Frontal cortex (tissue), 4 donors: ENCODE measurements around the gene SLC22A7. TPM values are rescaled to one million over a fixed set of nuclear protein-coding genes. Genes with fewer than 3 reads are reported as not detected.
"Not testable (repeated sequence)": the region's sequence is repeated elsewhere in the genome, so short reads cannot be mapped to it uniquely, and the experiment has no call there.

Experiments
- DNase-seq, 2 donors: peaks; one replicate each; pipeline ENCODE4 v3.0.0; 2012; ENCODE audit warnings: low spot score in 2 of 2
- FAIRE-seq: peaks from 2 replicates; lab custom pipeline; 2012; peaks lifted over from hg19 to GRCh38; lab: Jason Lieb, UNC
- total RNA-seq: library from RNA; depleted of rRNA; stranded (reverse); fragments of >200 nt; gene quantifications from one replicate; pipeline ENCODE4 v1.2.3, GENCODE V29; 2014
- donor health status: control.
- donor health status: control.
- donor health status: control.

The SLC22A7 gene
- total RNA-seq, 1 donor from 2014 or later = 0.41 TPM

- no peak for FAIRE-seq
These were observed 1.1 kb upstream of the SLC22A7 start for GRCh38 chr6:43296780-43297497.

DNA sequence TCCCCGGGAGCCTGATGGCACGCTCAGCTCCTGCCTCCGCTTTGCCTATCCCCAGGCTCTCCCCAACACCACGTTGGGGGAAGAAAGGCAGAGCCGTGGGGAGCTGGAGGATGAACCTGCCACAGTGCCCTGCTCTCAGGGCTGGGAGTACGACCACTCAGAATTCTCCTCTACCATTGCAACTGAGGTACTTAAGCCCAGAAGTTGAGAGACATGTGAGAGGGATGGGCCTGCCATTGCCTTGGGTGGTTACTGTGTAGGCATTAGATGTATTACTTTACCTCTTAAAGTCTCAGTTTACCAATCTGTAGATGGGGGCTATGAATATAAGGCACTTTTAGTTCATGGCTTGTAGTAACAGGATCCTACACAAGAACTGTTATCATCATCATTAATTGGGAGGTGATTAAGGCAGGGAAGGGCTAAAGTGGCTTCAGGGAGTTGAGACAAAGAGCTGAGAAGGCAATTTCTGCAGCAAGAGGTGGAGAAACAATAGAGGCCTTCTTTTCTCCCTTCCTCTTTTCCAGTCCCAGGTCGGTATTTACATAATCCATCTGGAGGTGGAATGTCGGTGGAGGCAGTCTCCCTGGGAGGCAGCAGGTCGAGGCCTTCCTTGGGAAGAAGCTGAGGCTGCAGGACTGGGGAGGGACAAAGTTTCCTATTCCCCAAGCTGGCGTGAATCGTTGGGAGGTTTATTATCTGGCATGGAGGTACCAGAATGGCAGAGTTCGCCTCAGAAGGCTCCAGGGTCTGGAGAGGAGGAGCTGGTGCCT is 691 bp downstream of the SLC22A7 start:
- DNase-seq (no peak), FAIRE-seq (no peak)

More at GRCh38 chr6:43296780-43297497, 1.1 kb upstream of the SLC22A7 start:
- no peak for DNase-seq

DNA sequence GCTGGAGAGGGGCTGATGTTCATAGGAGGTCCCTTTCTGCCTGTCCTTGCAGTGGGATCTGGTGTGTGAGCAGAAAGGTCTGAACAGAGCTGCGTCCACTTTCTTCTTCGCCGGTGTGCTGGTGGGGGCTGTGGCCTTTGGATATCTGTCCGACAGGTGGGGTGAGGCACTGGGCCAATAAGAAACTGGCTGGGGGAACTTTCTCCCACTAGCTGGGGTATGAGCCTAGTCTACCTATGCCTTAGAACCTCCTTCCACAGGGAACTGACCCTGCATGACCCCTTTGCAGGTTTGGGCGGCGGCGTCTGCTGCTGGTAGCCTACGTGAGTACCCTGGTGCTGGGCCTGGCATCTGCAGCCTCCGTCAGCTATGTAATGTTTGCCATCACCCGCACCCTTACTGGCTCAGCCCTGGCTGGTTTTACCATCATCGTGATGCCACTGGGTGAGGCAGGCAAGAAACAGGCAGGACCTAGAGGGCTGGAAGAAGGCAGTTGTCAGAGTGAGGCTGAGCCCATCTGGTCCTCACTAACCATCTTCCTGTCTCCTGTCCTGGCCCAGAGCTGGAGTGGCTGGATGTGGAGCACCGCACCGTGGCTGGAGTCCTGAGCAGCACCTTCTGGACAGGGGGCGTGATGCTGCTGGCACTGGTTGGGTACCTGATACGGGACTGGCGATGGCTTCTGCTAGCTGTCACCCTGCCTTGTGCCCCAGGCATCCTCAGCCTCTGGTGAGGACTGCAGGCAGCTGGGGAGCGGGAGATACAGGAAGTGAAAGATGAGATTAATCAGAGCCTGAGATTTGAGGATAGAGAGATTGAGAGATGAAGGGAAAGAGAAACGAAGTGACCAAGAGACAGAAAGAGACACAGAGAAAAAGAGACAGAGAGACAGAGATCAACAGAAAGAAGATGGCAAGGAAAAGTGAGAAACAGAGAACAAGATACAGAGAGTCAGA is 1.6 kb downstream of the SLC22A7 start:
- DNase-seq = no peak
- no peak for FAIRE-seq

DNA sequence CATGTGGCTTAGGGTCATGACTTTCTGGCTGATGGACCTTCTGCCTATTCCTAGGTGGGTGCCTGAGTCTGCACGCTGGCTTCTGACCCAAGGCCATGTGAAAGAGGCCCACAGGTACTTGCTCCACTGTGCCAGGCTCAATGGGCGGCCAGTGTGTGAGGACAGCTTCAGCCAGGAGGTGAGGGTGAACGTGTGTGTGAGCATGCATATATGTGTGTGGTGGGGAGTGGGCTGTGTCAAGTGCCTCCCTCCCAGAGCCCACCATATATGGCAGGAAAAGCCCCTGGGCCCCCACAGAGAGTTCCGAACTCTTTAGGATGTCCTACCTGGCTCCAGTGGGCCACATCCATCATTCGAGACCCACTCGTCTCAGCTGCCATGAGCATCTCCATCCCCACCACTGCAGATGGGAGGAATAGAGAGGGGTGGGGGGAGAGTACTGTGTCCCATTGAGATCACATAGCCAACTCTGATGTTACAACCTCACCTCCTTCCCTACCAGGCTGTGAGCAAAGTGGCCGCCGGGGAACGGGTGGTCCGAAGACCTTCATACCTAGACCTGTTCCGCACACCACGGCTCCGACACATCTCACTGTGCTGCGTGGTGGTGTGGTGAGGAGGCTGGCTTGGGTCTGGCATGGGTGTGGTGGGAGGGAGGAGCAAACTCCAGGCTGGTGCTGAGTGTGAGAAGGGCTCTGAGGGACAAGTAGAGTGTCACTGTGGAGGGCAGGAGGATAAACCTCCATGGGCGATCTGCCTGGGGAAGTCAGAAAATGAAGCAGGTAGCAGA is 3.2 kb downstream of the SLC22A7 start:
- DNase-seq (no peak), FAIRE-seq (no peak)

- FAIRE-seq (no peak), DNase-seq (no peak)
These were observed 4.1 kb downstream of the SLC22A7 start for GRCh38 chr6:43302126-43302525.

DNA sequence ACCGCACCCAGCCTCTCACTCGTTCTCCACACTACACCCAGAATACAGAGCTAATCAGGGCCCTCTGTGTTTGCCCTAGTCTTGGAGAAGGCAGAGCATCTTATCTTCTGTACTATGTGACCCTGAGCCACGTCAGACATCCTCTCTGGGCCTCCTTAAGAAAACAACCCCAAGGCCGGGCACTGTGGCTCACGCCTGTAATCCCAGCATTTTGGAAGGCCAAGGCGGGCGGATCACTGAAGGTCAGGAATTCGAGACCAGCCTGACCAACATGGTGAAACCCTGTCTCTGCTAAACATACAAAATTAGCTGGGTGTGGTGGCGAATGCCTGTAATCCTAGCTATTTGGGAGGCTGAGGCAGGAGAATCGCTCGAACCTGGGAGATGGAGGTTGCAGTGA is 4.9 kb downstream of the SLC22A7 start:
- FAIRE-seq, DNase-seq: not testable (repeated sequence)

DNA sequence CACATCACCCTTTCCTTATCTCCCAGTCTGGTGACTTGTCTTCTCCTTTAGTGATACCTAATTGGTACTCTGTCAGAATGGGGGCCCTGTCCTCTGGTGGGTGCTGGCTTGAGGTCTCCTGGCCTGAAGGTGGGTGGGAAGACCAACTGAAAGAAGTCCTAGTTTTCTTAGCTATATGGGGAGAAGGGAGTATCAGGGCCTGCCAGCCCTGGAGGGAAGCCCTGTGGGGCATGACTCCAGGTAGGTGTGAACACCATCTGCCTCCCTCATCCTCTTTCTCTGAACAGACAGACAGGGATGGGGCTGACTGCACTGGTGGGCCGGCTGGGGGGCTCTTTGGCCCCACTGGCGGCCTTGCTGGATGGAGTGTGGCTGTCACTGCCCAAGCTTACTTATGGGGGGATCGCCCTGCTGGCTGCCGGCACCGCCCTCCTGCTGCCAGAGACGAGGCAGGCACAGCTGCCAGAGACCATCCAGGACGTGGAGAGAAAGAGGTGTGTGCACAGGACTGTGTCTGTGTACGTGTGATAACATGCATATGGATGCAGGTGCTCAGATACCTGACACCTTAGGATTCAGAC is 5.8 kb downstream of the SLC22A7 start:
- FAIRE-seq (no peak), DNase-seq (no peak)

DNA sequence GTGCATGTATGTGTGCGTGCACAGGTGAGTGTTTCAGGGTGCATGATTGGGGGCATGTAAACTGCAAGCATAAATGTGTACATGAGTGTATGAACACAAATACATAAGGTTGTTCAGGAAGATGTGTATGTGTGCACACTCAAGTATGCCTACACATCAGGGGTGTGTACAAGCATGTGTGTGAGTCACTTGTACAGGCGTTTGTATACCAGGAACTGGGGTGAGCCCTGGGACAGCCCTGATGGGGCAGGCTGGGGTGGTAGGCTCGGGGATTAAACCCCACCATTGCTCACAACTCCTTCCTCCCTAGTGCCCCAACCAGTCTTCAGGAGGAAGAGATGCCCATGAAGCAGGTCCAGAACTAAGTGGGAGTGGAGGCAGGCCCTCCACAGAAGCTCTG is 6.3 kb downstream of the SLC22A7 start:
- FAIRE-seq (no peak), DNase-seq (no peak)

DNA sequence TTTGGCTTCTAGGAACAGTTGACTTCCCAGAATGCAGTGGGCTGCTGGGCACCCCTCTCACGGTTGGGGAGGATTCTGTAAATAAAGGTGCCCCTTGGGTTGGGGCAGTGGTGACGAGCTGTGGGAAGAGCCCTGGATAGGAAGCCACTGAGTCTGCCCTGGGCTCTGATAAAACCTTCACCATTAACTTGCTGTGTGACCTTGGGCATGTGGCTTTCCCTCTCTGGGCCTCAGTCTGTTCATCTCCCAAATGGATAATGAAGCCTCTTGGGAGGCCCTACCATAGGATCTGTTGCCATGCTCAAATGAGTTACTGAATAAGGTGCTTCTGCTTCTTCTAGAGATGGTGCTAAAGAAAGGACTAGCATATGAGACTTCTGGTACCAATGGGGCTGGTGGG is 6.8 kb downstream of the SLC22A7 start:
- DNase-seq (no peak), FAIRE-seq (no peak)

DNA sequence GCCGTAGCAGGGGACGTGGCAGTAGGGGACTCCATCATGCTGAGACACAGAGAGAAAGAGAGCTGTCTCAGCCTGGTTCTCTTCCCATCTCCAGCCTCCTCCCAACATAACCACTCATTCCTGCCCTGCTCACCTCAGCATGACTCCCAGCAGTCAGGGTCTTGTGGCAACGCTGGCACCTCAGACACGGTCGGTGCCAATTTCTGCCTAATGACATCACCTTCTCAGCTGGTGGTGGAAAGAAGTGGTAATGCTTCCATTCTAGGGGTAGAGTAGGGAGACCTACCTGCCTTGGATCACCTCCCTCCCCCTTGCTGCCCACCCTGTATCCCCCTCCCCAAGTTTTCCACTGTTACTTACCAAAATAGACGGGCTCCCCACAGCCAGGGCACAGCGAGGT is 8.0 kb downstream of the SLC22A7 start:
- DNase-seq (no peak), FAIRE-seq (no peak)

DNA sequence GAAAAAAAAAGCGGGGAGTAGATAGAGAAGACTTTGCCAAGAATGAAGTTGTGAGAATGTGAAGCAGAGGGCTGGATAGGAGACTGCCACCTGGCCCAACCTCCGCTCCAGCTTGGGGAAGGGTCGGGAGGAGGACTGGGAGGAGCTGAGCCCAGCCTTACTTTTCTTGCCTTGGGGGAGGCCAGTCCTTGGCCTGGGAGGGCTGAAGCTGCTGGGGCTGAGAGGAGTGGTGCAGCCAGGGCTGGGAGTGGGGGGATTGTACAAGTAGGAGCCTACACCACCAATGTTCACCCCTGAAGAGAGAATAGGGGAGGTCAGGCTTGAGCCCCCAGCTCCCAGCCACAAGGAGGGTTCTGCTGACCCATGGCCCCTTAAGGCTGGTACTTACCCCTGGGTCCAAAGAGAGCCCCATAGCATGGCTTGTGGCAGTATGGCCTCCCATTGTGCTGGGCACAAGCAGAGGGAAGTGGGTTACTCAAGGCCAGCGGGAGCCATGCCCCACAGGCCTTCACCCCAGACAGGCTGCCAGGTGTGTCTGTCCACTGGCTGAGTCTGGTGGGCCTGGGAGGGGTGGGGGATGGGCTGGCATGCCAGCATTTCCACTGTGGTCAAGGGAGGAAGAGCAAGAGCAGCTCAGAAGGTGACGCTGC is 9.5 kb downstream of the SLC22A7 start:
- DNase-seq = no peak
- FAIRE-seq = no peak

DNA sequence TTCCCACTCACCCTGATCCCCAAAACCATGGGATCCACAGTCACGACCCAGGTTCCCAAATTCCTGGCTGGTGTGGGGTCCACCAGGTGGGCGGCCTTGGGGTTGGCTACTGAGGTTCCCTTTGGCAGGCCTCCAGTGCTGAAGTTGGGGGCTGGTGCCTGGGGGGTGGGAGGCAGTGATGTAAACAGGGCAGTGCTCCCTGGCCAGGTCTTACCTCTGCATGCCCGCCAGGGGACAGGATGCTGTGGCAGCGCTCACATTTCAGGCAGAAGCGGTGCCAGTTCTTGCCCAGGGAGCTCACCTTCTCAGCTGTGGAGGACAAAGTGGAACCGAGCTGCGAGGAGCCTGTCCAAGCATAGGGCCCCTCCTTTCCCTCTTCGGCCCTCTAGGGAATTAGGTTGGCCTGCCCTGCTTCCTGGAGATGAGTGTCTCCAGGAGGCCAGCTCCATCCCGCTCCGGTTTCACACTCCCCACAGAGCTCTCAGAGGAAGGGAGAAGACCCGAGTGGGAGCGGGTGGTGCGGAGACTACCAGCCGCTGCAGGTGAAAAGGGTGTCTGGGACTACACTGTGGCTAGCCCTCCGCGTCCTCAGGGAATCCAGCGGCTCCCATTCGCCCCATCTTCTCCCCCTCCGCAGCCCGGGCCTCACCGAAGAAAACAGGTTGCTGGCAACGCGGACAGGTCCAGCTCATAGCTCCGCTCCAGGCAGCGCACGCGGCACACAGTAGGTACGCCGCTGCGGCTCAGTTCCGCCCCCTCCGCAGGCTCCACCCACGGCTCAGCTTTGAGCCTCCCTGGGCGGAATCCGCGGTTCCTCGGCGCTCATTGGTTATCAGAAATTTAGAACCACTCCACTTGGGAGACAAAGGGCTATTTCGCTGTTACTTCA is 10.3 kb downstream of the SLC22A7 start, which contains the start of gene CRIP3:
TSS of gene CRIP3 (minus strand) at position 726 of the 889 bp plus-strand sequence. CDS start at position 692, 34 bp downstream.
- DNase-seq (no peak), FAIRE-seq (no peak)

- DNase-seq (no peak), FAIRE-seq (no peak)
These were observed 11.0 kb downstream of the SLC22A7 start for GRCh38 chr6:43308990-43309477.

DNA sequence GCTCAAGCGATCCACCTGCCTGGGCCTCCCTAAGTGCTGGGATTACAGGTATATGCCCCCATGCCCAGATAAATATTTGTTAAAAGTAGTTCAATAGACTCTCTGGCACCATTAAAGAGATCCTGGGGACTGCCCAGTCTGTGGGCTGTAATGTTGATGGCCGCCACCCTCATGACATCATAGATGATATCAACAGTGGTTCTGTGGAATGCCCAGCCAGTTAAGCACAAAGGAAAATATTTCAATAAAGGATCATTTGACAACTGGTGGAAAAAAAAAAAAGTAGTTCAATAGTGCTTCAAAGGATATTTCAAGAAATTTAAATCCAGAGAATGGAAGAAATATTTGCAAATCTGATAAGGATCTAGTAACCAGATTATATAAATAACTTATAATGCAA is 12.1 kb downstream of the SLC22A7 start:
- DNase-seq (no peak), FAIRE-seq (no peak)

GRCh38 chr6:43310624-43311023 is 12.6 kb downstream of the SLC22A7 start:
- DNase-seq (no peak), FAIRE-seq (no peak)

DNA sequence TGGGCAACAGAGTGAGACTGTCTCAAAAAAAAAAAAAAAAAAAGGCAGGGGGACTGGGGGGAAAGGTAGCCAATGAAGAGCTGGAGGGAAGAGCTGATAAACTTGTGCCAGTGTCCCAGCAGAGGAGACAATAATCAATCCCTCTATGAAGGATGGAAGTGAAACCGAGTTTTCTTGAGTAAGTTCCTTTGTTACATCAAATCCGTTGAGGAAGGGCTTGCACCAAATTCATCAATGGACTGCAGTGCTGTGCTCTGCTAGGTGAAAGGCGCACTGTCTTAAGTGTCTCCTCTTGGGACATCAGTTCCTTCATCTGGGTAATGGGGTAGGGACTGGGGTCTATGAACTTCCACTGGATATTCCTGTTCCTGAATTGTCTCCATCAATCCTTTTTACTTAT is 13.6 kb downstream of the SLC22A7 start:
- no peak for FAIRE-seq
- DNase-seq = no peak

DNA sequence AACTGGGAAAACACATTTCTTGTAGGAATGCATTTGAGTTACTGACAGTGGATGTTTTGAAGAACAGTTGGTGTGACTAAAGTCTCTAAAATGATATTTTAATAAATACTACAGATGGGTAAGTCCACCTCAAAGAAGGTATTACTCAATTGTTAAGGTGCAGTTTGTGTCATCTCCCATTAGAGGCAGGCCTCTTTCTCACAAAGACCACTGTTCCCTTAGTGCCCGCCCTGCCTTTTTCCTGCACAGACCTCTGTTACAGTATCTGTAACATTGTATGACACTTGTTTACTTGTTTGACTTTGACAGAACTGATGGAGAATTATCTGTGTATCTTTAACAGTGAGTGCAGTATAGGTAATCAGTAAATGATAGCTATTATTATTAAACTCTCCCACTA is 15.8 kb downstream of the SLC22A7 start:
- FAIRE-seq (no peak), DNase-seq (no peak)
